Measurements from ENCODE around the gene MYH10.
"Not testable (repeated sequence)": the region's sequence is repeated elsewhere in the genome, so short reads cannot be mapped to it uniquely, and the experiment has no call there.

The MYH10 gene

DNA sequence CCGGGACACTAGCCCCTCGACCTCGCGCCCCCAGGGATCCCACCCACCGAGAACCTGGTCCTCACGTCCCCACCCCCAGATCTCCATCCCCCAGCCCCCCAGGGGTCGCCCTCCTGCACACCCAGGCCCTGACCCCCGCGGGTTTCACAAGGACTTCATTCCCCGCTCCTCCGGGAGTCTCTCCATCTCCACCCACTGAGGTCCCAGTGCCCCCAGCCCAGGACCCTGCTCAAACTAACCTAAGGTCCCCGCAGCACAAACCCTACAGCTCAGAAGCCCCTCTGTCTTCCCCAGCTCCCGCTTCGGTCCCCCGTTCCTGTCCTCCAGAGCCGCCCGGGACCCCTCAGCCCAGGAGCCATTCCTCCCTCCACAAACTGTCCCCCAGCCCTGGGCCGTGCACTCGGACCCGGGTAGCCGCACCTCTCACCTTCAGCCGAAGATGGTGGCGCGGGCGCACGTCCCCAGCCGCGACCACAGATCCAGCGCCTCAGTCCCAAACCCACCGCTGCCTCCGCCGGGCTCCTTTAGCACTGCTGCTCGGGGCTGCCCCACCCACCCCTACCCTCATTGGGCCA lies at the start of gene MYH10:
MYH10 (minus strand) TSS at position 499 of the 575 bp plus-strand sequence. CDS start 7,479 bp downstream, outside the sequence.
- no peak for DNase-seq

DNA sequence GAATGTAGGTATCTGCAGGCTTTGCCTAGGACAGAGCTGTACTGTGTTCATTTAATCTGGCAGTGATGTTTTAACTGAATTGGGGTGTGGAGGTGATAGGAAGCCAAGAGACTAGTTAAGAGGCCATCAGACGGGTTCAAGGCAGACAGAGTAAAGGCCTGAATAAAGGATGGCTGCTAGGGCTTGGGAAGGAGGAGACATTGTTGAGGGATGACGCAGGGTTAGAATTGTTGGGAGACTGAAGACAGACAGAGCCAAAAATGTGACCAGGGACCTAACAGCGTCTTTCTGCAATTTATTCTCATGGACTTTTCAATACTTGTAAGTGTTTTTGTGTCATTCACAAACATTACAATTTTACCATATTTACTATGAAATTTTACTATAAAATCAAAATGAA lies 48.6 kb upstream of the MYH10 start:
- DNase-seq, result no peak

DNA sequence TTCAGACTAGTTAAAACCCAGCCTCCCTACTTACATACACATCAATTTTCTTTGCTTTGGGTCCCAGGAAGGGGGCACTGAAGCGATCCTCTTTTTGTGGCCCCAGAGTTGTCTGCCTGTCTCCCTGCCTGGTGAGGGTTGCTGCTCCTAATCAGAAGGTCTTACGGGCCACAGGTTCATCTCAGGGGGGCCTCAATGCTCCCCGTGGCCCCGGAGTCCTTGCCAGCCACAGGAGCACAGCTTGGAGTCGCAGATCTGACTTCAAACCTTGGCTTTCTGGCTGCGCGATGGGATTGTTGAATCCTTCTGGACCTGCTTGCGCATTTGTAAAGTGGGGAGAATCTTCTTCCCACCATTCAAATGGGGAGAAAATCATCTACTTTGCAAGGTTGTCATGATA lies 44.8 kb upstream of the MYH10 start:
- no peak for DNase-seq

DNA sequence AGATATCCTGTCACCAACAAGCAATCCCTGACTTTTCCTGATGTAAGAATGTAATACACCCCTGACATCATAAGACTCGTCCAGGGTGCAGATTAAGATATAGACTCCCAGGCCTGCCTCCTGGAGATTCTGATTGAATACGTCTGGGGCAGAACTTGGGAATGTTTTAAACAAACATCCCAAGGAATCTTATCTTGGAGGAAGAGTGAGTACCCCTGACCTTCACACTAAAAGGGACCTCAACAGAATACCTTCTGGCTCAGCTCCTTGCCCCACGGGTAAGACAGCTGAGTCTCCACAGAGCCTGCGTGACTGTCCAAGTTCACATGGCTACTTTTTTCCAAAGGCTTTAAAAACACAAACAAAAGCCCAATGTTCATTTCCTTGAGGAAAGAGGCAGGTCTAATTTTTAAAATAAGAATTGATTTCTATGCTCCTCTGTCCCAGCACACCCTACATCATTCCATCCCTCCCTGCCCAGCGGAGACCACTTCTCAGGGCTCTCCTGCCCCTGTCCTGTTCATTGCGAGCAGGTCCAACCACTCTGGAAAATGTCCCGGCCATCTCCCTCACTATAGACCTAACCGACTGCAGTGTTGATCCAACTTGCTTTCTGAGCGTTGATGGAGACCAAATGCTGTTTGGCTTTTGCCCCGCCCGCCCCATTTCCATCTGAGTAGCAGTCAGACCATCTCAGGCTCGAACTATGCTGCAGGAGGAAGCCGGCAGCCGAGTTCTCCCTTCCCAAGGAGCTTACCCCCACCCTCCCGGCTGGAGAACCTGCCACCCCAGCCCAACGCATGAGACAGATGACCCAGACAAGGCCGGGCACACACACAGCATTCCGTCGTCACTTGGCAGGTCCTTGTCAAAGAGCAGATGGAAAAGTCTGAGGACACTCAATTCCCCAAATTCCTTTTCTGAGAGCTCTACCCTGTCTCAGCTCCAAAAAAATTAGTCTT lies 44.1 kb upstream of the MYH10 start:
- DNase-seq, result peak; percentile 78

DNA sequence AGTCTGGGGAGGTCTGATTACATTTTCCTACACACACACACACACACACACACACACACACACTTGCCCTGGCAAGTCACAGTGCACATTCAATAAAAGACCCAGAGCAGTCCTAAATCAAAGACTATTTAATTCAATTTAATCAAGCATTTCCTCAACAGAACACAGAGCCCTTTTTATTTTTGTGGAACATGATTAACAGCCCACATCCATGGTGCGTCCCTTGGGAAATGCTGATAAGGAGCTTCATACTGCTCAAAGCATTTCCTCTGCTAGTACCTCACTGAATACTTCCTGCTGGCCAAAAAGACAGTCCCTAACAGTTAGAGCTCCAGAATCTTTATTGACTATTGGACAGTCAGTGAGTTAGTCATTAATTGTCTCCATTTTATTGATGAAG lies 43.1 kb upstream of the MYH10 start:
- DNase-seq, result peak; percentile 93

DNA sequence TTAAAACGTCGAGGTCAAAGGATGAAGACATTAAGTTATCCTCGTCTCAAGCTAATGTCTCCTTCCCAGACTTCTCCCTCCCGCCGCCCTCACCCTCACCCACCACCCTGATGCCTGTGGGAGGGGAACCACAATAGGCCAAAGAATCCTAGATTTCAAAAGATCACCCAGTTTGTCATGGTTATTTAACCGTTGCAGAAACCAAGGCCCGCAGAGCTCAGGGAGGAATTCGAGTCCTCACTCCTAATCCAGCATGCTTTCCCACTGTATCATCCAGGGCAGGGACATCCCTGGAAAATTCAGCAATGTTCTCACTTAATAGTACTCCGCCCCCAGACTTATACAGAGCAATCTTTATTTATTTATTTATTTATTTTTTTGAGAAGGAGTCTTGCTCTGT lies 41.8 kb upstream of the MYH10 start:
- peak; percentile 36 for DNase-seq

DNA sequence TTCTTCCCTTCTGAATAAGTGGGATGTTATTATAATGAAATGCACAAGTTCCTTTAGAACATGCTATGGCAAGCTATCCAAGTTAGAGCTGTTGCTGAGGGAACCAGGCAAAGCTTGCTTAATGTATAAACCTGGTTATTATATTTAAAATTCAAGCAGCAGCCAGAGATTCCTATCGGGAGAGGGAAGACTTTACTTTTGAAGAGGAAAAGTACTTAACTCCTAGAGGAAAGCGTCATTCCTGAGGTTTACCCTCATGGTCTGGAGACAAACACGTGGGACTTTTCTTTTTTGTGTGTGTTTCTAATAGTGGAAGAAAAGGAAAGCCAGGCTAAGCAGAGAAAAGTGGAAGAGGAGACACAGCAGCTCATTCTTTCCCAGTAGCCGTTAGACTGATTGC lies 39.9 kb upstream of the MYH10 start:
- peak; percentile 56 for DNase-seq

DNA sequence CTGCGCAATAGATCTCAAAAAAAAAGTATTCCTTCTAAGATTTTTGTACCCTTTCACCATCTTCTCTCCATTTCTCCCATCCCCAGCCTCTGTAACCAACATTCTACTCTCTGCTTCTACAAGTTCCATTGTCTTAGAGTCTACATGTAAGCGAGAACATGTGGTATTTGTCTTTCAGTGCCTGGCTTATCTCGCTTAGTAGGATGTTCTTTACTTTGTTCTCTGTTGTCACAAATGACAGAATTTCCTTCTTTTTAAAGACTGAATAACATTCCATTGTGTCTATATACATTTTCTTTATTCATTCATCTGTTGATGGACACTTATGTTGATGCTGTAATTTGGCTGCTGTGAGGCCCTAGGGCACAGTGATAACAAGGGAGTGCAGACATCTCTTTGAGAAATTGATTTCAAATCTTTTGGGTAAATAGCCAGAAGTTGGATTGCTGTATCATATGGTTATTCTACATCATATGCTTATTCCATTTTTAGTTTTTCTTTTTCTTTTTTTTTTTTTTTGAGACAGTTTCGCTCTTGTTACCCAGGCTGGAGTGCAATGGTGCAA lies 37.7 kb upstream of the MYH10 start:
- DNase-seq, result no peak

DNA sequence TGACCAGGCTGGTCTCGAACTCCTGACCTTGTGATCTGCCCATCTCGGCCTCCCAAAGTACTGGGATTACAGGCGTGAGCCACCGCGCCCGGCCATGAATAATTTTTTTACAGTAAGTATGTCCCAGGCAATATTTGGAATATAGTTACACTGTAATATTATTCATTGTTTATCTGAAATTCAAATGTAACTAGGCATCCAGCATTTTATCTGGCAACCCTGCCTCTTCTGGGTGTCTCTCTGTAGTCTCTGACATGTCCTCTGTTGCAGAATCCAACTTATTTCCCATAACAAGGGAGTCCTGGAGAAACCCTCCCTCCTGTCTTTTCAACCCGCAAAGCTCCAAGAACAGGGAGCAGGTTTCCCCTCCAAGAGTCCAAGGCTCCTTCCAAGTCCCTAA lies 36.9 kb upstream of the MYH10 start:
- DNase-seq, result no peak

DNA sequence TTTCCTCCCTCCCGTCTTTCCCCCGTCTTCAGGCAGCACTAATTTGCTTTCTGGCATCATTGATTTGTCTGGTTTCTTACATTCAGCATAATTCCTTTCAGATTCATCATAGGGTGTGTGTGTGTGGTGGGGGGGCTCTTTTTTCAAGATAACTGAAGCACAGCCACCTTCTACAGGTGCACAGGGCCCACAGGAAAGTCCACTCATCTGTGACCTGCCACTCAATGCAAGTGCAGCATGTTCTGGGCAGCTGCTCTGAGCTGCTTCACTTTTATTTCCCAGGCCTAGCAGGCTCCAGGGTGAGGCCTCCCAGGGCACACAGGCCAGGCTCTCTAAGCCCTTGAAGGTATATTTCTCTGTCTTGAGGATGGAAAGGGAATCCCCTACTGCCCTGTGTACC lies 35.2 kb upstream of the MYH10 start:
- no peak for DNase-seq

DNA sequence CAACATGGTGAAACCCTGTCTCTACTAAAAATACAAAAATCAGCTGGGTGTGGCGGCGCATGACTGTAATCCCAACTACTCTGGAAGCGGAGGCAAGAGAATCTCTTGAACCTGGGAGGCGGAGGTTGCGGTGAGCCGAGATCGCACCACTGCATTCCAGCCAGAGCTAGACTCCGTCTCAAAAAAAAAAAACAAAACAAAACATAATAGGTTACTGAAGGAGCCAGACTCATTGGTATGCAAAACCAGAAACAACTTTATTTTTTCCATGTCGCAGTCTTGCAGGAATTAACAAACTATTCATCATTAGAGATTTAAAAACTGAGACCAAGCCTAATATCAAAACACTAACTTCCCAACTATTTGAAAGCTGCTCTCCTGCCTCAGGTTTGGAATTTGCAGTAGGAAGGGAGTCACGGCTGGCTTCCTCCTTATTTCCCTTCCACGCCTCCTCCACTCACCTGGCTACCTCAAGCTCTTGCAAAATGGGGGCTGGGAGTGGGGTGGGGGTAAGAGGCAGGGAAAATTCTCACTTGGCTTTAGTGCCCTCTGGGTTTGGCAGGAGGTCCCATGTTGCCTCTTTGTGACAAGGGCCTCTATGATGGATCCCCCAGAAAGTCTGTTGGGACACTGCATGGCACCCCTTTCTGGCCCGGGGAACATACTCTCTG lies 34.1 kb upstream of the MYH10 start:
- no peak for DNase-seq

DNA sequence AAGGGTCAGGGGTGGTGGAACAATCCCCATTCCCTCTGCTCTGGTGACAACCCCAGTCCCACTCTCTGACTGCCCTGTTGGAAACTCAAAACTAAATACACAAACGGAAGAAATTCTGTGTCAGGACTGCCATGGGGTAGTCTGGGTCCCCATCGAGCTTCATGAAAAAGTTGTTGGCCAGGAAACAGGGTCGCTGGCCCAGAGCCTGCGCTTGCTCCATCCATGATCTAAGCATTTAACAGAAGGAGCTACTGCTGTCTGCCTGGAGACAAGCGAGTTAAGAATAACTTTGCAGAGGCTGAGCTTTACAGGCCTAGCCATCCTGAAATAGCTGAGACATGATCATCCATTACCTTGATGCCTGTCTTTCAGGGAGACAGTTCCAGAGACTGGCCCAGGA lies 32.4 kb upstream of the MYH10 start:
- no peak for DNase-seq

DNA sequence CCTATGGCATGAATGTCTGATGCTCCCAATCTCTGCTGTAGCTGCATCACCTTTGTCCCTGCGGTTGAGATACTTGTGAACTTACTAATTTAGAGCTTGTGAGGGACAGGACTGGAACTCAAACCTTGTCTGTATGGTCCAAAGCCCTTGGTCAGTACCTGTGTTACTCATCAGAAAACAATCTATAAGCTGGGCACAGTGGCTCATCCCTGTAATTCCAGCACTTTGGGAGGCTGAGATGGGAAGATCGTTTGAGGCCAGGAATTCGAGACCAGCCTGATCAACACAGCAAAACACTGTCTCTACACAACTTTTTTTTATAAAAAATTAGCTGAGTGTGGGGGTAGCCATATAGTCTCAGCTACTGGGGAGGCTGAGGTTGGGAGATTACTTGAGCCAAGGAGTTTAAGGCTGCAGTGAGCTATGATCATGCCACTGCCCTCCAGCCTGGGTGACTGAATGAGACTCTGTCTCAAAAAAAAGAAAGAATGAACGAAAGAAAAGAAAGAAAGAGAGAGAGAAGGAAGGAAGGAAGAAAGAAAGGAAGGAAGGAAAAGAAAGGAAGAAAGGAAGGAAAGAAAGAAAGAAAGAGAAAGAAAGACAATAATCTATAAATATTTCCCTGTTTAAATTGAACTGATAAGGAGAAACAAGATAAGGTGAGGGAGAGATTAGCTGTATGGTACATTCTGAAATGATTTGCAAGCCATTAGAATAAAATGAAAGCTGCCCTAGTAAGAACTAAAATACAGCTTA lies 31.7 kb upstream of the MYH10 start:
- DNase-seq, result no peak

DNA sequence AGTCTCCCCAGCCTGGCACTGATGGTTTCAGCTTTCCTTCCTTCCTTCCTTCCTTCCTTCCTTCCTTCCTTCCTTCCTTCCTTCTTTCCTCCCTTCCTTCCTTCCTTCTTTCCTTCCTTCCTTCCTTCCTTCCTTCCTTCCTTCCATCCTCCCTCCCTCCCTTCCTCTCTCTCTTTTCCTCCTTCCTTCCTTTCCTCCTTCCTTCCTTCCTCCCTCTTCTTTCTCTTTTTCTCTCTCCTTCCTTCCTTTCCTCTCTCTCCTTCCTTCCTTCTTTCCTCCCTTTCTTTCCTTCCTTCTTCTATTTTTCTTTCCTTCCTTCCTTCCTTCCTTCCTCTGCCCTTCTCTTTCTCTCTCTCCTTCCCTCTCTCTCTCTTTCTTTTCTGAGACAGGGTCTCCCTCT lies 30.2 kb upstream of the MYH10 start:
- DNase-seq, result not testable (repeated sequence)

DNA sequence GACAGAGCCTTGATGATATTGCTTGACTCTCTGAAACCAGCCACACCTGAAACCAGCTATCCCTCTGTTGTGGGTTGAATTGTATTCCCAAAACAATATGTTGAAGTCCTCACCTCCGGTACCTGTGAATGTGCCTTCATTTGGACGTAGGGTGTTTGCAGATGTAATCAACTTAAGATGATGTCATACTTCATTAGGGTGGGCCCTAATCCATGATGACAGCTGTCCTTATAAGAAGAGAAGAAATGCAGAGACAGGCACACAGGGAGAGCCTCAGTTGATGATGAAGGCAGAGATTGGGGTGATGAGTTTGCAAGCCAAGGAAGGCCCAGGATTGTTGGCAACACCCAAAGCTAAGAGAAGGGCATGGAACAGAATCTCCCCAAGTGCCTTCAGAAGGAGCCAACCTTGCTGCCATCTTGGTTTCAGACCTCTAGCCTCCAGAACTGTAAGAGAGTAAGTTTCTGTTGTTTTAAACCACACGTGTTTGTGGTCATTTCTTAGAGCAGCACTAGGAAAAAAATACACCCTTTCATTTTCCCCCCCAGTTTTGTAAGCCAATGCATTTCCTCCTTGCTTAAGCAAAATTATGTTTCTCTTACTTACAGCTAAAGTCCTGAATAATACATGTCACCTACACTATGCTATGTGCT lies 29.4 kb upstream of the MYH10 start:
- no peak for DNase-seq

DNA sequence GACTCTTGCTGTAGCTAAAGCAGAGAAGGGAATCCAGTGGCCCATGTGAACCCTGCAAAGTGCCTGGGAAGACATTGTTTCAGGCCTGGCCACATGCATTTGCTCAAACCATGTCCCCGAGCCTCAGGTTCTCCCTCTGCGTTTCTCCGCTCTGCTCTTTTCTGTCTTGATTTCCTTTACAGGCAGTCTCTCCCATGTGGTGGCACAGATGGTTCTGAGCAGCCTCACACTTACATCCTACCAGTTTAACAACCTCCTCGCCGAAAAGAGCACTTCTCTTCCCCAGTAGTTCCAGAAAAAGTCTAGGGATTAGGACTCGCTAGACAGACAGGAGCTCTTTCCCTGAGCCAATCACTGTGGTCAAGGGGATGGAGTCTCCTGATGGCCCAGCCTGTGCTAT lies 28.3 kb upstream of the MYH10 start:
- DNase-seq, result no peak

DNA sequence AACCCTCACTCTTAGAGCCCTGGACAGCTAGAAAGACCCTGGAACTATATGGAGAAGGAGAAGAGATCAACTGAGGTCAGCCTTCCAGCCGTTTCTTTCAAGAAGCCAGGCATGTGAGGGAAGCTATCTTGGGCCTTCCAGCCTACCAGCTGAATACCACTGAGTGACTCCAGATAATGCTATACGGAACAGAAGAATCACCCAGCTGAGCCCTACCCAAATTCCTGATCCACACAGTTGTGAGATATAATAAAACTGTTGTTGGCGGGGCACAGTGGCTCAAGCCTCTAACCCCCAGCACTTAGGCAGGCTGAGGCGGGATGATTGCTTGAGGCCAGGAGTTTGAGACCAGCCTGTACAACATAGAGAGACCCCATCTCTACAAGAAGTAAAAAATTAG lies 26.2 kb upstream of the MYH10 start:
- no peak for DNase-seq

DNA sequence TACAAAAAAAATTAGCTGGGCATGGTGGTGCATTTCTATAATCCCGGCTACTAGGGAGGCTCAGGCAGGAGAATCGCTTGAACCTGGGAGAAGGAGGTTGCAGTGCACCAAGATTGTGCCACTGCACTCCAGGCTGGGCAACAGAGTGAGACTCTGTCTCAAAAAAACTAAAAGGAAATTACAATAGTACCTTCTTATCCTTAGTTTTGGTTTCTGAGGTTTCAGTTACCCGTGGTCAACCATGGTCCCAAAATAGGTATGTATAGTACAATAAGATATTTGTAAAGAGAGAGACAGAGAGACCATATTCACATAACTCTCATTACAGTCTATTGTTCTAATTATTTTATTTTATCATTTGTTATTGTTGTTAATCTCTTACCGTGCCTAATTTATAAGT lies 24.3 kb upstream of the MYH10 start:
- no peak for DNase-seq

DNA sequence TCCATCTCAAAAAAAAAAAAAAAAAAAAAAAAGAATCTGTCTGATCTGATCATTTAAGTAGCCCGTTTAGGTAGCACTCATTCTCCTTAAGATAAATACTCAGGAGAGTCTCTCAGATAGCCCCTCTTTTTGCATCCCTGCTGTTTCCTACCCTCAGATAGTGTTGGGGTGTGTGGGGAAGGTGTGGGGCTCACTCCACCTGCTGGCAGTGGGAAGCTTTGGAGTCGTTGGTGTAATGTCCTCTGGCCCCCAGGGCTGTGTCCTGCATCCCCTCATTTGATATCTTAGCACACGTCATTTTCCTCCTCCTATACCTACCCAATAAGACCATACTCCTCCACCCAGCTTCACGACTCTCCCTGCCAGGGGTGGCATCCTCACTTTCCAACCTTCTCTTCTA lies 20.5 kb upstream of the MYH10 start:
- DNase-seq, result no peak

DNA sequence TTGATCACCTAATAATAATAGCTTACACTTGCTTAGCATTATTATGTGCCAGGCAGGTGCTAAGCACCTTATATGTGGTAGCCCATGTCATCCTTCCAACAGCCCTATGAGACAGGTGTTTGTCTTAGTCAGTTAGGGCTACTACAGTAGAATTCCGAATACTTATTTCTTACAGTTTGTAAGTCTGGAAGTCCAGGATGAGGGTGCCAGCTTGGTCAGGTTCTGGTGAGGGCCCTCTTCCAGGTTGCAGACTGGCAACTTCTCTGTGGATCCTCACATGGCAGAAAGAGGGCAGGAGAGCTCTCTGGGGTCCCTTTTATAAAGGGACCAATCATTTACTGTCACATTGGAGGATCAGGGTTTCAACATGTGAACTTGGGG lies 19.6 kb upstream of the MYH10 start:
- DNase-seq, result no peak

DNA sequence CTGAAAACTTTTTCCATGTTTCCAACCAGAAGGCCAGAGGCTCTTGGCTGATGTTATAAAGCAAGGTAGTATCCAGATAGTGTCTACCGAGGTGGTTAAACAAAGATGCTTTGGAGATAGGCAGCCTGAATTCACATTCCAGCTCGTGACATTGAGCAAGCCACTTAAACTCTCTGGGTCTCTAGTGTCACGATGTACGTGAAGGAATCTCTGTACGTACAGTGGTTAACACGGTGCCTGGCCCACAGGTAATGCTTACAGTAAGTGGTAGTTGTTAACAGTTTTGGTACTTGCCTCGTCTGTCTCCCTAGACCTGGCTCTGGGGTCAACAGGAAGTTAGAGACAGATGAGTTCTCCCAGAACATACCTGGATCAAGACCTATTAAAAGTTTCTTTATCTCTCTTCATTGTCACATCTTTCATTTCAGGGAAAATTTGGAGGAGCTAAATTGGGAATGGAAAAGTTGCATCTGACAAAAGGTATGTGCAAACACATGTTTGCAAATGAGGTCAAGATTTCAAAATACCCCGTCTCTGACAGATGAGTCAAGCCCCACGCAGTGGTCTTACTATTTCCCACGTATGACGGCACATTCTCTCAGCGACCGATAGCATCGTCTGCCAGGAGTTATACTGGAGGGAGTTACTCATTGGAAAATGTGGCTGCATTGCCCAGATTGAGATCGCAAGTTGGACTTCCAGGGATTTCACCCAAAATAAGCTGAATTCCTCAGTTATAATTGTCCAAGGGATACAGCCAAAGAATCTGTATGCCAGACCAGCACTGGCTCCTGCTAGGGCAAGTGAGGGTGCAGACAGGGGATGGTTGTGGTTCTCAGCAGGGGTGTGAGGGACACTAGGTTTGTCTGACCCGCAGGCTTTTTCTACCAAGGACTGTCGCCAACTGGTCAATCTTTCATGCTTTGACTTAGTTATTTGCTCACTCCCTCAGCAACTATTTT lies 18.9 kb upstream of the MYH10 start:
- peak; percentile 98 for DNase-seq

Data from fibroblast of skin of right biceps (primary cell).